HepG2 (cell line): ENCODE data around the gene ADGRB3. TPM values are rescaled to one million over a fixed set of nuclear protein-coding genes. Genes with fewer than 3 reads are reported as not detected.

Experiments used
- ATAC-seq: fragments of 200-7000 bp; cut with Tn5 transposase; 3 replicates; pipeline ENCODE4 v1.9.1; 2020; ENCODE audit warnings: mild to moderate bottlenecking, moderate library complexity
- Bru-seq: library from RNA; stranded (reverse); fragments of 400-500 nt; gene quantifications from one replicate; lab custom pipeline; 2021; lab: Mats Ljungman, UMichigan
- BruChase-seq, 2 experiments: library from RNA; stranded (reverse); fragments of 400-500 nt; gene quantifications; one replicate each; lab custom pipeline; 2021; lab: Mats Ljungman, UMichigan
- BruUV-seq: library from RNA; stranded (reverse); fragments of 400-500 nt; replicated peaks from 2 replicates; lab custom pipeline; 2021; lab: Mats Ljungman, UMichigan
- CTCF ChIA-PET: fragments of 300-600 bp; formaldehyde crosslinking; extraction: SDS; loops from one replicate; lab custom pipeline; 2021; ENCODE audit warnings: low total read pairs, inconsistent platforms, low intra/inter-chr PET ratio; lab: Yijun Ruan, JAX
- POLR2A ChIA-PET: fragments of 350-600 bp; sonication (Branson Sonifier 250); formaldehyde crosslinking; loops from one replicate; lab custom pipeline; 2020; ENCODE audit warnings: antibody characterized with exemption, inconsistent platforms; lab: Yijun Ruan, JAX
- DNase-seq: peaks from one replicate; pipeline ENCODE4 v3.0.0-alpha.2; 2015; ENCODE audit warnings: low spot score
- FAIRE-seq: peaks from 3 replicates; lab custom pipeline; 2011; peaks lifted over from hg19 to GRCh38; lab: Jason Lieb, UNC
- H2AFZ ChIP-seq: one replicate; pipeline ENCODE4 v1.6.1; 2011; ENCODE audit warnings: low read length, inconsistent platforms
- H3K27ac ChIP-seq: fragments of 300-600 bp; 3 replicates; pipeline ENCODE4 v1.8.0; 2011; ENCODE audit warnings: mixed run types, mild to moderate bottlenecking, mixed read lengths, low read length, inconsistent platforms; ENCODE audit not compliant: insufficient read depth; ENCODE audit errors: extremely low read length
- H3K27me3 ChIP-seq, 2 experiments: fragments of 200-600 bp in 1 of 2; 2 replicates in 1 of 2; 3 replicates in 1 of 2; pipeline versions ENCODE4 v1.6.0 to v1.8.0; 2011; ENCODE audit warnings: low read length in 2 of 2, mild to moderate bottlenecking in 2 of 2, moderate library complexity in 2 of 2, inconsistent platforms in 1 of 2; ENCODE audit not compliant: insufficient read depth in 2 of 2, control insufficient read depth in 1 of 2
- H3K36me3 ChIP-seq, 2 experiments: fragments of 200-600 bp in 1 of 2; replicated peaks in 1 of 2; 2 replicates in 1 of 2; 3 replicates in 1 of 2; pipeline versions ENCODE4 v1.5.1 to v1.8.0; 2011; ENCODE audit warnings: low read length in 2 of 2, inconsistent platforms in 1 of 2; ENCODE audit not compliant: insufficient read depth in 2 of 2, control insufficient read depth in 1 of 2
- H3K4me1 ChIP-seq: 2 replicates; pipeline ENCODE4 v1.5.1; 2012; ENCODE audit warnings: low read length, inconsistent platforms; ENCODE audit not compliant: insufficient read depth
- H3K4me2 ChIP-seq: 2 replicates; pipeline ENCODE4 v1.6.0; 2011; ENCODE audit warnings: low read depth, low read length, inconsistent platforms
- H3K4me3 ChIP-seq, 3 experiments: fragments of 200-600 bp in 1 of 3; sonication (generic), shearing (Covaris generic) in 1 of 3; replicated peaks in 1 of 3; 2 replicates each; pipeline ENCODE4 v1.5.1; 2011 to 2016; ENCODE audit warnings: low read length in 3 of 3, inconsistent platforms in 2 of 3, low read depth in 2 of 3, mild to moderate bottlenecking in 2 of 3, control low read depth in 1 of 3, mixed read lengths in 1 of 3; ENCODE audit not compliant: insufficient read depth in 1 of 3
- H3K79me2 ChIP-seq: one replicate; pipeline ENCODE4 v1.6.1; 2011; ENCODE audit warnings: low read length, inconsistent platforms; ENCODE audit not compliant: insufficient read depth
- H3K9ac ChIP-seq: 2 replicates; pipeline ENCODE4 v1.6.0; 2011; ENCODE audit warnings: mild to moderate bottlenecking, low read depth, low read length, inconsistent platforms; ENCODE audit not compliant: insufficient read depth
- H3K9me3 ChIP-seq: 2 replicates; pipeline ENCODE4 v1.5.1; 2012; ENCODE audit warnings: mild to moderate bottlenecking, low read length
- H4K20me1 ChIP-seq: 2 replicates; pipeline ENCODE4 v1.6.0; 2011; ENCODE audit warnings: inconsistent platforms, mild to moderate bottlenecking, low read length, moderate library complexity; ENCODE audit not compliant: insufficient read depth
- CCDC6 ChIP-seq: sonication (generic); formaldehyde crosslinking; IDR thresholded peaks from 2 replicates; pipeline ENCODE4 v1.8.1; 2022; ENCODE audit warnings: mild to moderate bottlenecking, missing genetic modification reagents, moderate library complexity
- ELF3 ChIP-seq: IDR thresholded peaks from 2 replicates; pipeline ENCODE4 v1.6.1; 2016; ENCODE audit warnings: missing genetic modification reagents, missing compliant biosample characterization
- GABPB1 ChIP-seq: IDR thresholded peaks from 2 replicates; pipeline ENCODE4 v1.6.1; 2016; ENCODE audit warnings: mild to moderate bottlenecking, missing genetic modification reagents, moderate library complexity, missing compliant biosample characterization
- HOXA3 ChIP-seq: sonication (generic); formaldehyde crosslinking; IDR thresholded peaks from 2 replicates; pipeline ENCODE4 v1.5.0; 2020; ENCODE audit warnings: missing genetic modification reagents
- MBD4 ChIP-seq: IDR thresholded peaks from 2 replicates; pipeline ENCODE4 v1.6.1; 2012; ENCODE audit warnings: low read length, inconsistent platforms, borderline replicate concordance
- RAD21 ChIP-seq: fragments of 450-650 bp; formaldehyde crosslinking; IDR thresholded peaks from 2 replicates; pipeline ENCODE4 v1.5.0; 2020; ENCODE audit warnings: mild to moderate bottlenecking
- RELA ChIP-seq: sonication (generic); formaldehyde crosslinking; IDR thresholded peaks from 2 replicates; pipeline ENCODE4 v1.4.0; 2020; ENCODE audit warnings: missing genetic modification reagents
- RORA ChIP-seq: sonication (generic); formaldehyde crosslinking; IDR thresholded peaks from 2 replicates; pipeline ENCODE4 v1.5.0; 2020; ENCODE audit warnings: mild to moderate bottlenecking, missing genetic modification reagents, moderate library complexity
- SIX1 ChIP-seq: sonication (generic); formaldehyde crosslinking; IDR thresholded peaks from 2 replicates; pipeline ENCODE4 v1.4.0; 2020; ENCODE audit warnings: missing genetic modification reagents, borderline replicate concordance
- ZBTB14 ChIP-seq: sonication (generic); formaldehyde crosslinking; IDR thresholded peaks from 2 replicates; pipeline ENCODE4 v1.4.0; 2020; ENCODE audit warnings: missing genetic modification reagents
- ZNF142 ChIP-seq: sonication (generic); formaldehyde crosslinking; IDR thresholded peaks from 2 replicates; pipeline ENCODE4 v1.4.0; 2020; ENCODE audit warnings: missing genetic modification reagents
- ZNF382 ChIP-seq: sonication (generic); formaldehyde crosslinking; IDR thresholded peaks from 2 replicates; pipeline ENCODE4 v1.5.0; 2020; ENCODE audit warnings: missing genetic modification reagents, mild to moderate bottlenecking, borderline replicate concordance
- WGBS: methylation state at CpG from one replicate; pipeline ENCODE4 v1.1.6; 2017; ENCODE audit warnings: low lambda C conversion rate; 5-methylcytosine and 5-hydroxymethylcytosine counted together
- in situ Hi-C: cut with HindIII; loops from 2 replicates; pipeline ENCODE4 v1.10.0; 2017; ENCODE audit warnings: low pct_unique_long_range_greater_than_20kb; ENCODE audit not compliant: extremely low pct_ligation_motif_present
- intact Hi-C: fragments of 100-400 bp; cut with micrococcal nuclease; formaldehyde crosslinking; loops from one replicate; pipeline ENCODE4 v1.10.0; 2022; ENCODE audit not compliant: unreplicated experiment
- long read RNA-seq, 2 experiments: library from RNA in 1 of 2; library from polyadenylated mRNA in 1 of 2; stranded (forward) in 1 of 2; unstranded in 1 of 2; transcript quantifications; one replicate each; pipeline ENCODE4 v2.0.0, GENCODE V29; 2019 to 2022
- polyA minus RNA-seq, 3 experiments: library from RNA; depleted of rRNA, polyadenylated mRNA; stranded (reverse); fragments of >200 nt; gene quantifications; 2 replicates each; pipeline ENCODE4 v1.2.3, GENCODE V29; 2011; ENCODE audit warnings: low replicate concordance in 1 of 3
- polyA plus RNA-seq, 8 experiments: library from polyadenylated mRNA; depleted of rRNA in 3 of 8; stranded (reverse) in 7 of 8; unstranded in 1 of 8; fragments of >200 nt; fragmentation: Illumina TruSeq in 4 of 8; extraction: Trizol in 4 of 8; gene quantifications; 2 replicates each; pipeline versions ENCODE4 v1.2.1 to v1.2.3, GENCODE V29; 2011 to 2016; ENCODE audit warnings: low read depth in 4 of 8, missing spikeins in 1 of 8, mixed read lengths in 1 of 8; ENCODE audit not compliant: insufficient read depth in 1 of 8
- total RNA-seq, 5 experiments: library from RNA; depleted of rRNA; stranded (reverse); fragments of >200 nt; fragmentation: Illumina TruSeq; extraction: Trizol; gene quantifications; 2 replicates each; pipeline ENCODE4 v1.2.3, GENCODE V29; 2016; ENCODE audit warnings: low read depth in 1 of 5

Gene ADGRB3
- total RNA-seq (2016; rRNA removed; fragmentation: Illumina TruSeq; extraction: Trizol) (not detected in 2 replicates), polyA plus RNA-seq (2011; rRNA removed) (not detected in 2 replicates), polyA minus RNA-seq (2011; rRNA and poly(A)+ RNA removed; ENCODE audit: low replicate concordance) (not detected in 2 replicates), Bru-seq, nascent RNA (percentile 1 among the genes with signal in this experiment), BruChase-seq, experiment 1, labeled RNA remaining after a 6-hour chase (percentile 1 among the genes with signal in this experiment), BruChase-seq, experiment 2, labeled RNA remaining after a 2-hour chase (percentile 1 among the genes with signal in this experiment)
- not detected in 2 replicates for total RNA-seq (2016; cell fraction: cytosol; rRNA removed; fragmentation: Illumina TruSeq; extraction: Trizol; ENCODE audit: low read depth)
- total RNA-seq (2016; cell fraction: insoluble cytoplasmic fraction; rRNA removed; fragmentation: Illumina TruSeq; extraction: Trizol), result not detected in 2 replicates
- total RNA-seq (2016; cell fraction: membrane; rRNA removed; fragmentation: Illumina TruSeq; extraction: Trizol), result not detected in 2 replicates
- not detected in 2 replicates for total RNA-seq (2016; cell fraction: nucleus; rRNA removed; fragmentation: Illumina TruSeq; extraction: Trizol)
- not detected in 2 replicates for polyA plus RNA-seq (2011; cell fraction: cytosol; rRNA removed)
- polyA plus RNA-seq (2011; cell fraction: nucleus; rRNA removed), result not detected in 2 replicates
- polyA plus RNA-seq (2012), result not detected in 2 replicates
- polyA plus RNA-seq (2016; cell fraction: cytosol; fragmentation: Illumina TruSeq; extraction: Trizol; ENCODE audit: low read depth), result not detected in 2 replicates
- not detected in 2 replicates for polyA plus RNA-seq (2016; cell fraction: insoluble cytoplasmic fraction; fragmentation: Illumina TruSeq; extraction: Trizol; ENCODE audit: low read depth)
- not detected in 2 replicates for polyA plus RNA-seq (2016; cell fraction: membrane; fragmentation: Illumina TruSeq; extraction: Trizol; ENCODE audit: low read depth)
- not detected in 2 replicates for polyA plus RNA-seq (2016; cell fraction: nucleus; fragmentation: Illumina TruSeq; extraction: Trizol; ENCODE audit: insufficient read depth, low read depth)
- not detected in 2 replicates for polyA minus RNA-seq (2011; cell fraction: cytosol; rRNA and poly(A)+ RNA removed)
- not detected in 2 replicates for polyA minus RNA-seq (2011; cell fraction: nucleus; rRNA and poly(A)+ RNA removed)
- long read RNA-seq, experiment 1, result 0 reads
- long read RNA-seq, experiment 2, result 0 reads

GRCh38 chr6:68634726-68635411 lies at the start of gene ADGRB3:
Gene ADGRB3, plus strand, starts transcription at chr6:68635282. Its CDS starts 3,394 bp downstream, at chr6:68638676.
- no peaks in the 10 kb centered on the region for H3K79me2 ChIP-seq
- in situ Hi-C loops (loop anchor here (25.0 kb wide), 2 partner anchors 327 to 1477 kb away; no protein-coding TSS in a partner anchor), intact Hi-C loops (loop anchor here (5.0 kb wide), 2 partner anchors 852 to 1472 kb away; no protein-coding TSS in a partner anchor)
- H3K36me3 ChIP-seq, result no peaks in the 10 kb centered on the region
- no TSS peak for BruUV-seq
- H2AFZ ChIP-seq, result no peak within 1 kb of the TSS
- no peaks in the 10 kb centered on the region for H4K20me1 ChIP-seq
- ATAC-seq, result peak; percentile 97
- peak within 1 kb of the TSS; percentile 94 for H3K4me2 ChIP-seq
- no peak within 1 kb of the TSS for H3K27ac ChIP-seq
- WGBS, result 4% methylated on average over 9 of the region's 79 CpGs
- CTCF ChIA-PET, result no interaction called here
- no peak within 1 kb of the TSS for H3K9ac ChIP-seq
- no peaks in the 10 kb centered on the region for H3K9me3 ChIP-seq
- POLR2A ChIA-PET, result no interaction called here
- H3K4me3 ChIP-seq, result peak within 1 kb of the TSS; percentile 43 to 76 (median 47)
- FAIRE-seq, result no peak
- DNase-seq, result peak; percentile 28
- H3K4me1 ChIP-seq, result peaks cover 13% of the 10 kb centered on the region
- peaks cover 0 to 19% of the 10 kb centered on the region in 2 experiments; a peak in 3 of 5 replicates for H3K27me3 ChIP-seq
- TF ChIP-seq HOXA3 (CRISPR knock-in tag) (peak; percentile 13; the same call in 1 of the 2 replicates), GABPB1 (CRISPR knock-in tag) (peak; percentile 46; the same call in 1 of the 2 replicates), CCDC6 (CRISPR knock-in tag) (no peak), ZNF142 (0 out of 2 replicates have a peak, but pooled peaks have one; percentile 21), ZBTB14 (peak; percentile 88), ZNF382 (no peak), SIX1 (no peak), ELF3 (CRISPR knock-in tag) (peak; percentile 26; the same call in 1 of the 2 replicates), MBD4 (no peak), RAD21 (CRISPR knock-in tag) (peak; percentile 25; the same call in 1 of the 2 replicates), RORA (no peak), RELA (CRISPR knock-in tag) (no peak)
